K562 (cell line): ENCODE results near the gene GALNT12. TPM values are rescaled to one million over a fixed set of nuclear protein-coding genes. Genes with fewer than 3 reads are reported as not detected.

ENCODE experiments used
- BDP1 ChIP-seq: IDR thresholded peaks from 3 replicates; pipeline ENCODE4 v1.6.1; 2011; ENCODE audit not compliant: insufficient read length, insufficient read depth
- FOXA1 ChIP-seq: fragments of 450-650 bp; IDR thresholded peaks from 2 replicates; pipeline ENCODE4 v1.6.1; 2016; ENCODE audit warnings: mild to moderate bottlenecking, borderline replicate concordance
- GABPB2 ChIP-seq: fragments of 250-450 bp; sonication (Bioruptor Pico); conservative IDR thresholded peaks from 2 replicates; pipeline ENCODE4 v1.5.1; 2021; ENCODE audit warnings: mild to moderate bottlenecking
- HDAC1 ChIP-seq, 2 experiments: fragments of 450-650 bp; IDR thresholded peaks; 2 replicates each; pipeline ENCODE4 v1.6.1; 2016 to 2017; ENCODE audit warnings: inconsistent platforms in 1 of 2, mild to moderate bottlenecking in 1 of 2, moderate library complexity in 1 of 2
- HDAC2 ChIP-seq: fragments of 450-650 bp; IDR thresholded peaks from 2 replicates; pipeline ENCODE4 v1.6.1; 2016; ENCODE audit warnings: mild to moderate bottlenecking
- HEY1 ChIP-seq: fragments of 250-450 bp; sonication (Bioruptor Pico); IDR thresholded peaks from 2 replicates; pipeline ENCODE4 v1.5.0; 2020; ENCODE audit warnings: mild to moderate bottlenecking, moderate library complexity, borderline replicate concordance
- ILF3 ChIP-seq: fragments of 450-650 bp; IDR thresholded peaks from 2 replicates; pipeline ENCODE4 v1.6.1; 2018; ENCODE audit warnings: antibody characterized with exemption, mild to moderate bottlenecking, moderate library complexity, borderline replicate concordance
- JUN ChIP-seq, 2 experiments: sonication (generic) in 1 of 2; formaldehyde crosslinking in 1 of 2; IDR thresholded peaks; 2 replicates each; pipeline versions ENCODE4 v1.6.1 to v1.8.0; 2012 to 2022; ENCODE audit warnings: borderline replicate concordance in 2 of 2, mild to moderate bottlenecking in 2 of 2, improper control_type of control experiment in 1 of 2, low read depth in 1 of 2, low read length in 1 of 2, missing genetic modification reagents in 1 of 2
- NCOA6 ChIP-seq: fragments of 450-650 bp; IDR thresholded peaks from 2 replicates; pipeline ENCODE4 v1.6.1; 2017; ENCODE audit warnings: mild to moderate bottlenecking
- PHF8 ChIP-seq: fragments of 200-600 bp; sonication (generic); IDR thresholded peaks from 2 replicates; pipeline ENCODE4 v1.6.1; 2012; ENCODE audit warnings: mixed run types, mild to moderate bottlenecking, inconsistent platforms, low read length, moderate library complexity, borderline replicate concordance
- POLR2AphosphoS5 ChIP-seq: IDR thresholded peaks from 2 replicates; pipeline ENCODE4 v1.6.1; 2011; ENCODE audit warnings: mild to moderate bottlenecking, low read depth, low read length, moderate library complexity; ENCODE audit not compliant: control insufficient read depth, insufficient read depth
- RBM15 ChIP-seq: fragments of 200-400 bp; formaldehyde crosslinking; IDR thresholded peaks from 2 replicates; pipeline ENCODE4 v1.6.1; 2018; ENCODE audit warnings: mild to moderate bottlenecking, low read length, moderate library complexity; ENCODE audit not compliant: insufficient read depth
- RBM39 ChIP-seq: fragments of 200-400 bp; formaldehyde crosslinking; optimal IDR thresholded peaks from 2 replicates; pipeline ENCODE3; 2018; ENCODE audit warnings: low read depth, low read length
- SAFB2 ChIP-seq: fragments of 200-400 bp; formaldehyde crosslinking; IDR thresholded peaks from 2 replicates; pipeline ENCODE4 v1.6.1; 2018; ENCODE audit warnings: borderline replicate concordance, low read length, low read depth, moderate library complexity; ENCODE audit not compliant: severe bottlenecking
- SIRT6 ChIP-seq: IDR thresholded peaks from one replicate; pipeline ENCODE4 v1.6.1; 2012; ENCODE audit warnings: low read depth, mild to moderate bottlenecking, control low read depth, inconsistent platforms, low read length, moderate library complexity
- SMARCB1 ChIP-seq: IDR thresholded peaks from 2 replicates; pipeline ENCODE4 v1.6.1; 2011; ENCODE audit warnings: improper control_type of control experiment, low read depth; ENCODE audit not compliant: insufficient read length
- ZC3H11A ChIP-seq: IDR thresholded peaks from 2 replicates; pipeline ENCODE4 v1.6.1; 2012; ENCODE audit warnings: low read depth, low read length, improper control_type of control experiment
- ZNF143 ChIP-seq: sonication (generic); formaldehyde crosslinking; IDR thresholded peaks from 2 replicates; pipeline ENCODE4 v1.9.0; 2022; ENCODE audit warnings: mild to moderate bottlenecking, missing genetic modification reagents
- ZNF174 ChIP-seq: fragments of 250-450 bp; sonication (Bioruptor Pico); IDR thresholded peaks from 2 replicates; pipeline ENCODE4 v1.4.0; 2020; ENCODE audit warnings: mild to moderate bottlenecking
- ZNF197 ChIP-seq: fragments of 200-800 bp; sonication (Bioruptor generic); IDR thresholded peaks from 2 replicates; pipeline ENCODE4 v1.6.1; 2016; ENCODE audit warnings: low read depth, missing genetic modification characterization, missing compliant biosample characterization
- ZNF518B ChIP-seq: fragments of 250-450 bp; sonication (Bioruptor Pico); IDR thresholded peaks from 2 replicates; pipeline ENCODE4 v1.5.0; 2021; ENCODE audit warnings: mild to moderate bottlenecking, moderate library complexity
- ZNF766 ChIP-seq: fragments of 200-800 bp; sonication (Bioruptor generic); conservative IDR thresholded peaks from 2 replicates; pipeline ENCODE4 v1.6.1; 2016; ENCODE audit warnings: missing genetic modification characterization, missing compliant biosample characterization
- polyA plus RNA-seq, 8 experiments: library from polyadenylated mRNA; depleted of rRNA in 4 of 8; stranded (reverse) in 5 of 8; unstranded in 3 of 8; fragments of >200 nt; fragmentation: Nextera tagmentation in 2 of 8; fragmentation: Illumina TruSeq in 1 of 8; extraction: Ambion mirVana in 2 of 8; extraction: Trizol in 1 of 8; gene quantifications; 2 replicates each; pipeline versions ENCODE4 v1.2.1 to v1.2.3, GENCODE V29; 2011 to 2014; ENCODE audit warnings: inconsistent platforms in 1 of 8, missing spikeins in 1 of 8
- total RNA-seq, 7 experiments: library from RNA; depleted of rRNA in 6 of 7; stranded (reverse); fragments of >200 nt in 6 of 7; fragmentation: Illumina TruSeq in 2 of 7; extraction: Trizol in 2 of 7; gene quantifications; 2 replicates each; pipeline versions ENCODE4 v1.2.1 to v1.2.3, GENCODE V29; 2011 to 2021; ENCODE audit warnings: low replicate concordance in 1 of 7
- TF ChIP-seq, protein P1 (sequence below): fragments of 450-650 bp; conservative IDR thresholded peaks from 2 replicates; pipeline ENCODE4 v1.6.1; 2016; ENCODE audit warnings: missing genetic modification characterization, low read depth, mild to moderate bottlenecking, control low read depth, missing compliant biosample characterization

The GALNT12 gene
- total and polyA plus RNA-seq, 9 of the 15 experiments (the other 6 are each of a cell fraction or from before 2014, with no cell fraction given), result 29.7 to 82.9 (median 44.2) TPM

- TF ChIP-seq ZNF518B (CRISPR knock-in tag) (no peak), PHF8 (no peak), HDAC1 (IDR thresholded peaks at IDR 0.05) (no peak; a peak in 1 of 4 replicates), ZC3H11A (no peak), NCOA6 (no peak), HEY1 (CRISPR knock-in tag) (no peak), GABPB2 (CRISPR knock-in tag) (no peak), ZNF766 (CRISPR knock-in tag) (no peak), ZNF174 (CRISPR knock-in tag) (no peak), SAFB2 (no peak), RBM15 (no peak), RBM39 (no peak), BDP1 (no peak), FOXA1 (no peak), HDAC2 (no peak), SMARCB1 (no peak), SIRT6 (no peak), ZNF143 (CRISPR knock-in tag) (no peak), POLR2AphosphoS5 (no peak), ZNF197 (CRISPR knock-in tag) (no peak), JUN (IDR thresholded peaks at IDR 0.05; ENCODE audit: borderline replicate concordance, low read depth, low read length) (no peak), JUN (CRISPR knock-in tag; IDR thresholded peaks at IDR 0.05; ENCODE audit: borderline replicate concordance) (no peak), ILF3 (no peak)
- TF ChIP-seq, protein P1, sequence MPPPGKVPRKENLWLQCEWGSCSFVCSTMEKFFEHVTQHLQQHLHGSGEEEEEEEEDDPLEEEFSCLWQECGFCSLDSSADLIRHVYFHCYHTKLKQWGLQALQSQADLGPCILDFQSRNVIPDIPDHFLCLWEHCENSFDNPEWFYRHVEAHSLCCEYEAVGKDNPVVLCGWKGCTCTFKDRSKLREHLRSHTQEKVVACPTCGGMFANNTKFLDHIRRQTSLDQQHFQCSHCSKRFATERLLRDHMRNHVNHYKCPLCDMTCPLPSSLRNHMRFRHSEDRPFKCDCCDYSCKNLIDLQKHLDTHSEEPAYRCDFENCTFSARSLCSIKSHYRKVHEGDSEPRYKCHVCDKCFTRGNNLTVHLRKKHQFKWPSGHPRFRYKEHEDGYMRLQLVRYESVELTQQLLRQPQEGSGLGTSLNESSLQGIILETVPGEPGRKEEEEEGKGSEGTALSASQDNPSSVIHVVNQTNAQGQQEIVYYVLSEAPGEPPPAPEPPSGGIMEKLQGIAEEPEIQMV, result no peak
These were observed 16.4 kb upstream of the GALNT12 start (continued) for GRCh38 chr9:98790842-98791607.
